ENCODE results near the gene RBMS3. TPM values are rescaled to one million over a fixed set of nuclear protein-coding genes. Genes with fewer than 3 reads are reported as not detected.

The RBMS3 gene
- total RNA-seq, 1 experiment from 2014 or later: 8.7 TPM

DNA sequence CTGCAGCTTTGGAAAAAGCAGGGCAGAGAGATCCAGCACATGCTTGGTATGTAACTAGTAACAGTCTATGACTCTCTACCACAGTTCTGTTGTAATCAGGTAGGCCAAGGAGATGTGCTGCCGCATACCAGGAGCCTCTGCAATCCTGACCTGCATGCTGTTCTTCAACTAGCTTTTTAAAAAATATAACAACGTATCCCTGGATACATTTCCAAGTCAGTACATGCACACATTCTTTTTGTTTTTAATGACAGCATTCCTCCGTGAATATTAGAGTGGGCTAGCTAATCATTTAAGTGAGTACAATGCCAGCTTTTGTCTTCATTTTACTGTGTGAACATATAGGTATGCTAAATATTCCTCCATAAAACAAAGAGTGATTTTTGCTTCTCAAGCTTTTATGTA, 437.8 kb downstream of the RBMS3 start (continued):
- no peak for TF ChIP-seq ZNF425 (CRISPR knock-in tag; conservative IDR thresholded peaks at IDR 0.05)
- TF ChIP-seq NFE2L1 (CRISPR knock-in tag; IDR thresholded peaks at IDR 0.05): no peak

DNA sequence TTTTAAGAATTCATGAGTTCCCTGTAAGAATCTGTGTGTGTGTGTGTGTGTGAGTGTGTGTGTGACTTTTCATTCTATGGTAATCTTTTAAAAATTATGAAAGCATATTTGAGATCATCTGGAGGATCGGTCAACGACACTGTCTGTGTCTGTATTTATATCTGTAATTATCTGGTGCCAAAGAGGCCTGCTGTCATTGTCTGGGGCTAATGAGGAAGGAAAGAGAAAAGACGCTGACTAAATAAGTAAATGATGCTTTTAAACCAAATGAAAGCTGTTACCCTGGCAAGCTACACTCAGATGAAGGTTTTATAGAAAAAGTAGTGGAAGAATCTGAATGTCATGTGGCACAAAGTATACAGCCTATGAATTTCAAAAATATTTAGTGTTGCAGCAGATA, 439.8 kb downstream of the RBMS3 start:
- ATAC-seq: no peak
- Mint-ChIP-seq H3K9me3 (peaks cover 11% of the 10 kb centered on the region; the same call in 1 of the 2 replicates), H3K36me3 (no peaks in the 10 kb centered on the region), H3K4me1 (no peaks in the 10 kb centered on the region), H3K27ac (no peak overlapping the region), H3K4me3 (no peak overlapping the region), H3K27me3 (ENCODE audit: low read depth) (no peaks in the 10 kb centered on the region)
- TF ChIP-seq, protein P1, sequence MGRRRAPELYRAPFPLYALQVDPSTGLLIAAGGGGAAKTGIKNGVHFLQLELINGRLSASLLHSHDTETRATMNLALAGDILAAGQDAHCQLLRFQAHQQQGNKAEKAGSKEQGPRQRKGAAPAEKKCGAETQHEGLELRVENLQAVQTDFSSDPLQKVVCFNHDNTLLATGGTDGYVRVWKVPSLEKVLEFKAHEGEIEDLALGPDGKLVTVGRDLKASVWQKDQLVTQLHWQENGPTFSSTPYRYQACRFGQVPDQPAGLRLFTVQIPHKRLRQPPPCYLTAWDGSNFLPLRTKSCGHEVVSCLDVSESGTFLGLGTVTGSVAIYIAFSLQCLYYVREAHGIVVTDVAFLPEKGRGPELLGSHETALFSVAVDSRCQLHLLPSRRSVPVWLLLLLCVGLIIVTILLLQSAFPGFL (CRISPR knock-in tag; IDR thresholded peaks at IDR 0.05; ENCODE audit: borderline replicate concordance): no peak
- TF ChIP-seq E2F1 (CRISPR knock-in tag; IDR thresholded peaks at IDR 0.05) (no peak), ZBTB21 (CRISPR knock-in tag; IDR thresholded peaks at IDR 0.05; ENCODE audit: borderline replicate concordance) (no peak), IRF1 (CRISPR knock-in tag; IDR thresholded peaks at IDR 0.05) (no peak), NFYB (CRISPR knock-in tag; conservative IDR thresholded peaks at IDR 0.05; ENCODE audit: low read depth) (no peak), ETV6 (CRISPR knock-in tag; IDR thresholded peaks at IDR 0.05) (no peak), ZNF396 (CRISPR knock-in tag; IDR thresholded peaks at IDR 0.05; ENCODE audit: borderline replicate concordance) (no peak), IRF2 (CRISPR knock-in tag; IDR thresholded peaks at IDR 0.05; ENCODE audit: borderline replicate concordance, low read depth) (no peak)
- no peak for DNase-seq (ENCODE audit: low spot score)
- ChIA-PET POLR2A (no interaction called here), CTCF (no interaction called here)

DNA sequence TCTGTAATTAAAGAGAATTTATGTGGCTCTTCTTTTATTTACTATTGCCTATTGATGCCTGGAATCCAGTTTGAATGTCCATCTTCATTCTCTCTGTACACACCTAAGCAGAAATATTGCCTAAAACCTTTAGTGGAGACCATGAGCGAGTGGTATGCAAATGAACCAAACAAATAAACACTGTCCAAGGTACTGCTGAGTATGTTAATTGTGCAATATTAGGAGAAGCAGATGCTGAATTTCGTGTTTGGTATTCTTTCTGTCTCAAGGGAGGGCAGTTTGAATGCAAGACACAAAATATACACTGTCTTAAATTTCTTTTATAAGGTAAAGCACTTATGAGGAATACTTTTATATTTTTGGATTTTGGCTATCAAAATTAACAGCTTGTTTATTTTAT, 440.9 kb downstream of the RBMS3 start:
- Mint-ChIP-seq H3K27me3 (ENCODE audit: low read depth) (no peaks in the 10 kb centered on the region), H3K4me3 (no peak overlapping the region), H3K27ac (no peak overlapping the region), H3K9me3 (peaks cover 11% of the 10 kb centered on the region; the same call in 1 of the 2 replicates), H3K4me1 (no peaks in the 10 kb centered on the region; the same call in 1 of the 2 replicates), H3K36me3 (no peaks in the 10 kb centered on the region)
- POLR2A ChIA-PET: no interaction called here
- CTCF ChIA-PET: no interaction called here
- DNase-seq (ENCODE audit: low spot score) (no peak), ATAC-seq (no peak)
- no peak for TF ChIP-seq FOXJ3 (CRISPR knock-in tag; IDR thresholded peaks at IDR 0.05; ENCODE audit: borderline replicate concordance)
- no peak for TF ChIP-seq EMX1 (CRISPR knock-in tag; IDR thresholded peaks at IDR 0.05)

- no peak overlapping the region for H3K4me3 Mint-ChIP-seq
- peaks cover 8% of the 10 kb centered on the region for H3K4me1 Mint-ChIP-seq
- H3K27me3 Mint-ChIP-seq (ENCODE audit: low read depth): no peaks in the 10 kb centered on the region
- no peak overlapping the region for H3K27ac Mint-ChIP-seq
- peaks cover 17% of the 10 kb centered on the region for H3K9me3 Mint-ChIP-seq
- DNase-seq (ENCODE audit: low spot score) (no peak), ATAC-seq (no peak)
- H3K36me3 Mint-ChIP-seq: no peaks in the 10 kb centered on the region
- POLR2A ChIA-PET: no interaction called here
- CTCF ChIA-PET: no interaction called here
- TF ChIP-seq JAZF1 (CRISPR knock-in tag; IDR thresholded peaks at IDR 0.05) (no peak), E2F5 (CRISPR knock-in tag; IDR thresholded peaks at IDR 0.05) (no peak), KAT7 (CRISPR knock-in tag; IDR thresholded peaks at IDR 0.05; ENCODE audit: borderline replicate concordance) (no peak), ZNF423 (CRISPR knock-in tag; IDR thresholded peaks at IDR 0.05) (no peak), ZNF317 (CRISPR knock-in tag; IDR thresholded peaks at IDR 0.05; ENCODE audit: borderline replicate concordance, low read depth) (no peak), CBFB (CRISPR knock-in tag; IDR thresholded peaks at IDR 0.05; ENCODE audit: low read depth) (no peak), ZSCAN18 (CRISPR knock-in tag; IDR thresholded peaks at IDR 0.05) (no peak), SOX15 (CRISPR knock-in tag; IDR thresholded peaks at IDR 0.05) (no peak), SMAD4 (CRISPR knock-in tag; IDR thresholded peaks at IDR 0.05) (no peak), ZNF512 (CRISPR knock-in tag; IDR thresholded peaks at IDR 0.05; ENCODE audit: borderline replicate concordance) (no peak), MXD4 (CRISPR knock-in tag; IDR thresholded peaks at IDR 0.05; ENCODE audit: borderline replicate concordance) (no peak)
Measured at GRCh38 chr3:29731050-29731449, 450.2 kb downstream of the RBMS3 start.

All from WTC11 (cell line).